ENCODE results near the gene GULP1.

DNA sequence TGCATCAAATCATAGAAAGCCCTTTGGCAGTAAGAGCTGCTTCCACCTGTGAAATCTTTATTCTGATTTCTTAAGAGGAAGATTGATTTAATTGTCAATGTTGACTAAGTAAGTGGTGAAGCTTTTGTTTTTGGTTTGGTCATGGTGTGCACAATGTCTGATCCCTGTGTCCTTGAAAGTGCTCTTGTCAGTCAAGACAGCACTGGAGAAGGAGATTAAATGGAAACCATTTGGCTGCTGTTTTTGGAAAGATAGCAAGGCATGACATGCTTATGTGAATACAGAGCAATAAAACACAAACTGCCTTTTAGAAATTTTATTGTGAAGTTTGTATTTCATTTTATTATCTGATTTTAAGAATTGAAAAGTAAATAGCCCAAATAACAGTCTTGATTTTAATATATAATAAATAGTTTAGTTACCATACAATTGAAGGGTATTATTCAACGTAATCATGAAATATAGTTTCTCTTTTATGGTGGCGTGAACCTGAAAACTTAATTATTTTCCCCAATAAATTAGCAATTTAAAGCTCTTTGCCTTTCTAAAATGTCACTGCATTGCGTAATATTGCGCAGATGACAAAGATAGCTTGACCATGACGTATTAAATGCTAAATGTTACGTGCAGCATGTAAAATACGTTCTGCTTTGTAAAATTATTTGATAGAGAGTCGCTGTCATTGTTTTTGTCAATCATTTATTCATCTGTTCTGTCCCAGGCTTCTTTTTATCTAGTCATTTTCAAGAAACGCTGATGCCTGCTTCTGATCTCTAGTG, 69.0 kb downstream of the GULP1 start:
- no peak for TF ChIP-seq ZSCAN29 (IDR thresholded peaks at IDR 0.05)
- TF ChIP-seq EZH2 (IDR thresholded peaks at IDR 0.05; ENCODE audit: borderline replicate concordance, control insufficient read depth, low read depth, low read length), result no peak
- TF ChIP-seq CHD2 (IDR thresholded peaks at IDR 0.05; ENCODE audit: borderline replicate concordance, low read depth, low read length), result no peak
